Right lobe of liver (tissue), 6 donors: Measurements from ENCODE around the gene ANAPC4. TPM values are rescaled to one million over a fixed set of nuclear protein-coding genes. Genes with fewer than 3 reads are reported as not detected.

Experiments used
- ATAC-seq, 4 donors: fragments of 200-7000 bp; cut with Tn5 transposase; one replicate each; pipeline ENCODE4 v1.9.1; 2020; ENCODE audit warnings: mild to moderate bottlenecking in 4 of 4, moderate library complexity in 4 of 4
- DNase-seq, 3 donors: peaks; one replicate each; pipeline ENCODE4 v3.0.0-alpha.2; 2020
- H3K27ac ChIP-seq, 3 donors: fragments of 200-600 bp; one replicate each; pipeline ENCODE4 v1.8.0; 2022
- H3K27me3 ChIP-seq, 2 donors: fragments of 200-600 bp; one replicate each; pipeline ENCODE4 v1.8.0; 2022
- H3K36me3 ChIP-seq, 4 donors: fragments of 200-600 bp; sonication (generic) in 1 of 4; one replicate each; pipeline versions ENCODE4 v1.5.1 to v1.8.0; 2017 to 2022; ENCODE audit warnings: control low read depth in 1 of 4
- H3K4me1 ChIP-seq, 4 donors: fragments of 200-600 bp; sonication (generic) in 1 of 4; one replicate each; pipeline versions ENCODE4 v1.5.1 to v1.8.0; 2017 to 2022; ENCODE audit warnings: control low read depth in 1 of 4
- H3K4me3 ChIP-seq, 3 donors: fragments of 200-600 bp; one replicate each; pipeline ENCODE4 v1.8.0; 2022
- H3K9me3 ChIP-seq, 4 donors: fragments of 200-600 bp; sonication (generic) in 1 of 4; one replicate each; pipeline versions ENCODE4 v1.5.1 to v1.8.0; 2017 to 2022; ENCODE audit warnings: control low read depth in 1 of 4
- POLR2A ChIP-seq: fragments of 450-650 bp; IDR thresholded peaks from one replicate; pipeline ENCODE4 v1.6.1; 2017; ENCODE audit warnings: antibody characterized with exemption, mild to moderate bottlenecking
- WGBS: methylation state at CpG from one replicate; pipeline ENCODE4 v1.1.6; 2018; ENCODE audit warnings: low coverage, low lambda C conversion rate; ENCODE audit not compliant: insufficient coverage; ENCODE audit errors: missing lambda C conversion rate; 5-methylcytosine and 5-hydroxymethylcytosine counted together
- intact Hi-C, 2 donors: fragments of 100-400 bp; cut with DNase I; formaldehyde crosslinking; loops; one replicate each; pipeline versions ENCODE4 v1.11.2 to v1.14.1; 2022
- total RNA-seq, 6 experiments: library from RNA; depleted of rRNA in 2 of 6; stranded (reverse); fragments of >200 nt in 2 of 6; fragmentation: NEBNext Ultra II Directional in 3 of 6; extraction: Animal tissue kit (Norgen Biotek cat#: 25700) in 3 of 6; gene quantifications; one replicate each; pipeline versions ENCODE4 v1.1.0 to v1.2.4, GENCODE V29; 2016 to 2023
- TF ChIP-seq, protein P1 (sequence below), 4 donors: fragments of 200-600 bp in 3 of 4; fragments of 450-650 bp in 1 of 4; IDR thresholded peaks; one replicate each; pipeline versions ENCODE4 v1.5.1 to v1.8.0; 2016 to 2022; ENCODE audit warnings: antibody characterized with exemption in 4 of 4, mild to moderate bottlenecking in 2 of 4
- donor health status: DM: no; HTN: yes; CAD: no.
- donor health status: DM: no; HTN: no; CAD: no.
- donor health status: DM: no; HTN: no; CAD: no.
- donor health status: DM: no; HTN: yes; CAD: no.
- donor health status: DM: no; HTN: yes; CAD: no.

ANAPC4 gene
- total RNA-seq, 6 experiments from 2014 or later: 7.2 to 13.9 (median 11.4) TPM

DNA sequence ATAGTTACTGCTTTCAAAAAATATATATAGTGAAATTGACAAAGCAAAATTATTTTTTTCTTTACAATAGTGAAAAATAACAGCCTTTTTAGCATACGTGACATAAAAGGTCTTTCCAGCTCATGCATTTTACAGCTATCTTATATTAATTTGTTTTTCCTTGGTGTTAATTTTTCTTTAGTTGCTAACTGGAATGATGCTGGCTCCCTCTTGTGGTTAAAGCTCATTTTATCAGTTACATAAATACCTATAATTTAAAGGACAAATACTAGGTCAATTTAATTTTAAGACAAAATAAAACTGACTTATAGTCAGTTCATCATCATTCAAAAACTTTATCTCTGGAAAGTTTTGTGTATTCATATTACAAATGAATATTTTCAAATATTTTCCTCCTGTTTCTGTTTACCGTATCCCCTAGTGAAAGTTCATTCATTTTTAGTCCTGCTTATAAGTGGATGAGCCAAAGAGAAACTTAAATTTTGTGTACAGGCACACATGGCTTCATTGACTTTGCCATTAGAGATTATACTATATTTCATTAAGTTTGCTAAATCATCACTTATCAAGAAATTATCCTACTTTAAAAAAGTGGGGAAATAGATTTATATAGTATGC is 9.9 kb upstream of the ANAPC4 start:
- DNase-seq (no peak), ATAC-seq (peak in 2 of 4 donors; percentile 37 to 46)
- Histone ChIP-seq H3K4me1 (peaks cover 0 to 4% (median 0%) of the 10 kb centered on the region in 4 donors), H3K27me3 (no peaks in the 10 kb centered on the region), H3K4me3 (no peak overlapping the region), H3K9me3 (no peaks in the 10 kb centered on the region), H3K27ac (no peak overlapping the region), H3K36me3 (no peaks in the 10 kb centered on the region)
- TF ChIP-seq, protein P1, sequence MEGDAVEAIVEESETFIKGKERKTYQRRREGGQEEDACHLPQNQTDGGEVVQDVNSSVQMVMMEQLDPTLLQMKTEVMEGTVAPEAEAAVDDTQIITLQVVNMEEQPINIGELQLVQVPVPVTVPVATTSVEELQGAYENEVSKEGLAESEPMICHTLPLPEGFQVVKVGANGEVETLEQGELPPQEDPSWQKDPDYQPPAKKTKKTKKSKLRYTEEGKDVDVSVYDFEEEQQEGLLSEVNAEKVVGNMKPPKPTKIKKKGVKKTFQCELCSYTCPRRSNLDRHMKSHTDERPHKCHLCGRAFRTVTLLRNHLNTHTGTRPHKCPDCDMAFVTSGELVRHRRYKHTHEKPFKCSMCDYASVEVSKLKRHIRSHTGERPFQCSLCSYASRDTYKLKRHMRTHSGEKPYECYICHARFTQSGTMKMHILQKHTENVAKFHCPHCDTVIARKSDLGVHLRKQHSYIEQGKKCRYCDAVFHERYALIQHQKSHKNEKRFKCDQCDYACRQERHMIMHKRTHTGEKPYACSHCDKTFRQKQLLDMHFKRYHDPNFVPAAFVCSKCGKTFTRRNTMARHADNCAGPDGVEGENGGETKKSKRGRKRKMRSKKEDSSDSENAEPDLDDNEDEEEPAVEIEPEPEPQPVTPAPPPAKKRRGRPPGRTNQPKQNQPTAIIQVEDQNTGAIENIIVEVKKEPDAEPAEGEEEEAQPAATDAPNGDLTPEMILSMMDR (IDR thresholded peaks at IDR 0.05): peak; percentile 58 to 67 (median 62)
- no peak for TF ChIP-seq POLR2A
- intact Hi-C loops: no loop called here
- WGBS: 53% methylated on average over 2 of the region's 2 CpGs

DNA sequence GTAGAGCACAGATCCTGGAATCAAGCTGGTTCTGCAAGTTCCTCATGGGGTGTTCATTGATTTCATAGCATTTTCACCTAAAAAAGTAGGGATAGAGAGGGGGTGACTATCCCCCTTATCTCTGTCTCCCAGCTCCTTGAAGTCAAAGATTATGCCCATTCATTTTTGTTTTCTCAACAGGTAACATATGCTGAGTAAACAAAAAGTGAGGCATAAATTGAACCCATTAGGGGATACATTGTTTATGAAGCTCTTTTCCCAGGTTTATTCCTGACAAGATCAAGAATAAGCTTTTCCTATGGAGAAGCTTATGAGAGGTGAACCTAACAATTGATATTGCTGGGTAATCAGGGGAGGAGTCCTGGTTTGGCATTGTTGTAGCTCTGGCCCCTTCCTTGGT is 9.2 kb upstream of the ANAPC4 start:
- H3K36me3 ChIP-seq: no peaks in the 10 kb centered on the region
- intact Hi-C loops: no loop called here
- DNase-seq: no peak
- no peak overlapping the region for H3K27ac ChIP-seq
- no peak for ATAC-seq
- no peaks in the 10 kb centered on the region for H3K27me3 ChIP-seq
- TF ChIP-seq, protein P1 (IDR thresholded peaks at IDR 0.05): no peak
- no peak for TF ChIP-seq POLR2A
- peaks cover 0 to 7% (median under 1%) of the 10 kb centered on the region in 4 donors for H3K4me1 ChIP-seq
- H3K9me3 ChIP-seq: no peaks in the 10 kb centered on the region
- H3K4me3 ChIP-seq: no peak overlapping the region

DNA sequence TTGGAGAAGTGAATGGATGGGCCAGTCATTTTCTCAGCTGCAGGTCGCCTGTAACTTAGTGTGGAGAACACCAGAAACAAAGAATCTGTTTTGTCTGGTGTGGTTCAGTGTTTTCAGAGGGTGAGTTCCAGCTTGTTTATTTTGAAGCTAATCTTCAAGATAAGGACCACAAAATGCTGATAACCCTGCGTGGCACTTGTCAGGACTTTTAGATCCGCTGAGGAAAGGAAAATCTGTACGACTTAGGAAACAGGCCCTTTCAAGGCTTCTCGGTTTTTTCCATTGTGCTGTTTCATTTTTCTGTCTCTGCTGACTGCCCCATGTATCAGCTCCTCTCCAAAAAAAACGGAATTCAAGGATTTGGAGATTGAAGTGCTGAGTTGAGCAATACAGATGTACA is 8.7 kb upstream of the ANAPC4 start:
- TF ChIP-seq POLR2A: no peak
- TF ChIP-seq, protein P1 (IDR thresholded peaks at IDR 0.05): no peak
- Histone ChIP-seq H3K27ac (no peak overlapping the region), H3K27me3 (no peaks in the 10 kb centered on the region), H3K4me3 (no peak overlapping the region), H3K9me3 (no peaks in the 10 kb centered on the region), H3K4me1 (peaks cover 0 to 7% (median 3%) of the 10 kb centered on the region in 4 donors), H3K36me3 (no peaks in the 10 kb centered on the region)
- 16% methylated on average over 6 of the region's 6 CpGs for WGBS
- DNase-seq: no peak
- intact Hi-C loops: no loop called here
- peak; percentile 56 to 76 (median 64) for ATAC-seq

DNA sequence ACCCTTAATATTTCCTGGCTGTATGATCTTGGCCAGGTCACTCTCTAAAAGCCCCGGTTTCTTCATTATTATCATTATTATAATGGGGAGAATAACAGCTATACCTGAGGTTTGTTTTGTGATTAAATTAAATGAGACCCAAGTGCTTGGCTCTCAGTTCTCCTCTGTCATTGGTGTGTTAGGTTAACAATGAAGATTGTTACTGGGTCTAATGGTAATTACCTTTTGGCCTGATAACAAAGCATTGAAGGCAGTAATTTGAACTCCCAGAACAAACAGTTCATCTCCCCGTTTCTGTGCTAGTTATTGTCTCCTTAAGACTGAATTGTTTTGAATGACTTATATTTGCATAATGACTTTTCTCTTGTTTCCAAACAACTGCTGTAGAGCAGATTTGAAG is 6.8 kb upstream of the ANAPC4 start:
- intact Hi-C loops: no loop called here
- Histone ChIP-seq H3K4me3 (no peak overlapping the region), H3K36me3 (no peaks in the 10 kb centered on the region), H3K27me3 (no peaks in the 10 kb centered on the region), H3K27ac (no peak overlapping the region), H3K9me3 (no peaks in the 10 kb centered on the region), H3K4me1 (peaks cover 0 to 15% (median 4%) of the 10 kb centered on the region in 4 donors)
- WGBS: 73% methylated on average over 2 of the region's 2 CpGs
- TF ChIP-seq, protein P1 (IDR thresholded peaks at IDR 0.05): no peak
- no peak for TF ChIP-seq POLR2A
- DNase-seq (no peak), ATAC-seq (no peak)
